Measurements from ENCODE around the gene VIPAS39.

The VIPAS39 gene

DNA sequence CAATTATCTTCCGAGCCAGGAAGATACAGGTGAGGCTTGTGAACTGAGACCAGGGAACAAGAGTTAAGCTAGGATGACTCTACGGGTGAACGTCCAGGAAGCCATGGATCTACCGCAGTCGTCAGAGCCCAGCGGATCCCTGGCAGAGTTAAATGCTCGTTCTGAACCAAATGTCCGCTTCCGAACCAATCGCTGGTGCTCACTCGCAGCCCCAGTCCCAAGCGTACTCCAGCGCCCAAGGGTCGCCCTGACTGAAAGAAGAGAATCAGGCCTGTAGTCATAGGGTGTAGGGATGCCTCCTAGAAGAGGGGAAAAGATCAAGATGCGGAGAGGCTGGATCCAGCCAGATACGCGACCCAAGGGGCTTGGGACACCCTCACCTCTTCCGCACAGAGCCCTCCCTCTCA lies 283 bp downstream of the VIPAS39 start:
- peaks cover 3 to 37% (median 29%) of the 10 kb centered on the region in 4 experiments for H3K36me3 ChIP-seq (ENCODE audit: control insufficient read depth in 4 of 4, insufficient read depth in 4 of 4, low read length in 3 of 4)
- H3K27ac ChIP-seq (ENCODE audit: insufficient read depth in 1 of 2, low read depth in 1 of 2, low read length in 2 of 2, poor library complexity in 1 of 2, severe bottlenecking in 2 of 2): peak overlapping the region; percentile 84 to 92
- ChIA-PET CTCF (interaction anchor here (1.0 to 4.2 kb wide), 3 partner anchors 47 to 94 kb away, joined by 3 to 48 read pairs (median 3); no protein-coding TSS in a partner anchor), POLR2A (no interaction called here)
- no peak for DNase-seq
- no peaks in the 10 kb centered on the region for H3K9me3 ChIP-seq (ENCODE audit: control extremely low read depth in 1 of 5, control insufficient read depth in 4 of 5, insufficient read depth in 2 of 5, low read depth in 1 of 5, low read length in 4 of 5)
- no peaks in the 10 kb centered on the region for H3K27me3 ChIP-seq (replicated peaks in 2 of 5; ENCODE audit: control insufficient read depth in 4 of 5, insufficient read depth in 5 of 5, low read length in 4 of 5)
- peaks cover 9 to 23% (median 20%) of the 10 kb centered on the region in 4 experiments for H3K4me1 ChIP-seq (ENCODE audit: control extremely low read depth in 1 of 4, control insufficient read depth in 4 of 4, insufficient read depth in 4 of 4, low read length in 3 of 4)
- peak overlapping the region; percentile 94 to 100 (median 96) for H3K4me3 ChIP-seq (ENCODE audit: control insufficient read depth in 1 of 7, extremely low read depth in 1 of 7, insufficient read depth in 4 of 7, low read depth in 2 of 7, low read length in 6 of 7)
- WGBS (ENCODE audit: insufficient coverage): 0% methylated on average over 14 of the region's 18 CpGs

DNA sequence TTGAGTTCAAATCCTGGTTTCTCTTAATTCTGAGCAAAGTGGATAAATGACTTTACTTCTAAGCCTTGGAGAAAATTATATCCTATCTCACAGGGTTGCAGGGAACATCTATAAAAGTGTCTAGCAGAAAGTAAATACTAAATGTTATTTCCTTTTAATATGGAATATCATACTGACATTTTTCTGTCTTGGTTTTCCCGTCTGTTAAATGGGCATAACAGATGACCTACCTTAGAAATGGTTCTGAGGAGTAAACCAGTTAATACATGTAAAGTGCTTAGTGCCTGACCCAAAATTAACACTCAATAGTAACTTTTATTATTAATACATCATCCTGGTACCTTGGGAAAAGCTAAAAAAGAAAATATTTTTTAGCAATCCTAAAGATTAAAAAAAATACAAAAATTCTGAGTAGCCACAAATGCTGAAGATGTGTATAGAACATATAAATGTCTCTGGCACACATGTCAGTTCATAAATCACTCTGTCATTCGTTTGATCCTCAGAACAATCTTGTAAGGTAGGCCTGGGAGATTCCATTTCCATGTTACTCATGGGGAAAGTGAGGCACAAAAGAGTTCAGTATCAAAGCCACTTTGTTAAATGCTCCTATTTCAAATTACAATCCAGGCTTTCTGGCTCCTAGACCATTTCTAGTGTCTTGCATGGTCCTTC lies 1.3 kb downstream of the VIPAS39 start:
- Histone ChIP-seq H3K27me3 (replicated peaks in 2 of 5; ENCODE audit: control insufficient read depth in 4 of 5, insufficient read depth in 5 of 5, low read length in 4 of 5) (no peaks in the 10 kb centered on the region), H3K9me3 (ENCODE audit: control extremely low read depth in 1 of 5, control insufficient read depth in 4 of 5, insufficient read depth in 2 of 5, low read depth in 1 of 5, low read length in 4 of 5) (no peaks in the 10 kb centered on the region), H3K4me1 (ENCODE audit: control extremely low read depth in 1 of 4, control insufficient read depth in 4 of 4, insufficient read depth in 4 of 4, low read length in 3 of 4) (peaks cover 9 to 23% (median 20%) of the 10 kb centered on the region in 4 experiments), H3K4me3 (ENCODE audit: control insufficient read depth in 1 of 7, extremely low read depth in 1 of 7, insufficient read depth in 4 of 7, low read depth in 2 of 7, low read length in 6 of 7) (peak overlapping the region in 5 of 7 experiments; percentile 94 to 100 (median 96)), H3K36me3 (ENCODE audit: control insufficient read depth in 4 of 4, insufficient read depth in 4 of 4, low read length in 3 of 4) (peaks cover 3 to 35% (median 27%) of the 10 kb centered on the region in 4 experiments), H3K27ac (ENCODE audit: insufficient read depth in 1 of 2, low read depth in 1 of 2, low read length in 2 of 2, poor library complexity in 1 of 2, severe bottlenecking in 2 of 2) (peak overlapping the region; percentile 84 to 92)
- DNase-seq: no peak
- CTCF ChIA-PET: interaction anchor here (1.0 kb wide), 1 partner anchor 51 kb away, joined by 3 read pairs; no protein-coding TSS in a partner anchor
- WGBS (ENCODE audit: insufficient coverage): 60% methylated on average over 1 of the region's 2 CpGs
- POLR2A ChIA-PET: no interaction called here

DNA sequence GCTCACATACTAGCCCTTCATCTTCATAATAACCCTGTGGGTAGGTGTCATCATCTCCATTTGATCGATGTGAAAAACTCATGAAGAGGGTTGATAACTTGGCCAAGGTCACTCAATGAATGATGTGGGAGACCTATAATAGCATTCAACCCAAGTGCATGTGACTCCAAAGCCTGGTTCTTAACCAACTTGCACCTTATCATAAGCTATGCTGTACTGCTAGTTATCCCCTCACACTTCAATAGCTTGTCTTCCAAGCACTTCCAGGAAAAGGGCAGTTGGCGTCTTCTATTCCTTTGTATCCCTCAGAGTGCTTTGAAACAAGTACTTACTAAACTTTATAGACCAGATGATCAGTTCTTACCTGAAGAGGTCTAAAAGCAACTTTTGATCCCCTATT lies 15.2 kb downstream of the VIPAS39 start:
- POLR2A ChIA-PET: no interaction called here
- Histone ChIP-seq H3K27me3 (replicated peaks in 2 of 5; ENCODE audit: control insufficient read depth in 4 of 5, insufficient read depth in 5 of 5, low read length in 4 of 5) (no peaks in the 10 kb centered on the region), H3K4me3 (ENCODE audit: control insufficient read depth in 1 of 7, extremely low read depth in 1 of 7, insufficient read depth in 4 of 7, low read depth in 2 of 7, low read length in 6 of 7) (no peak overlapping the region), H3K36me3 (ENCODE audit: control insufficient read depth in 4 of 4, insufficient read depth in 4 of 4, low read length in 3 of 4) (peaks cover 31 to 65% (median 43%) of the 10 kb centered on the region in 4 experiments), H3K27ac (ENCODE audit: insufficient read depth in 1 of 2, low read depth in 1 of 2, low read length in 2 of 2, poor library complexity in 1 of 2, severe bottlenecking in 2 of 2) (no peak overlapping the region), H3K9me3 (ENCODE audit: control extremely low read depth in 1 of 5, control insufficient read depth in 4 of 5, insufficient read depth in 2 of 5, low read depth in 1 of 5, low read length in 4 of 5) (no peaks in the 10 kb centered on the region), H3K4me1 (ENCODE audit: control extremely low read depth in 1 of 4, control insufficient read depth in 4 of 4, insufficient read depth in 4 of 4, low read length in 3 of 4) (no peaks in the 10 kb centered on the region)
- no peak for DNase-seq
- 100% methylated on average over 2 of the region's 2 CpGs for WGBS (ENCODE audit: insufficient coverage)
- CTCF ChIA-PET: interaction anchor here (0.9 kb wide), 2 partner anchors 9 to 17 kb away, joined by 3 read pairs; no protein-coding TSS in a partner anchor

DNA sequence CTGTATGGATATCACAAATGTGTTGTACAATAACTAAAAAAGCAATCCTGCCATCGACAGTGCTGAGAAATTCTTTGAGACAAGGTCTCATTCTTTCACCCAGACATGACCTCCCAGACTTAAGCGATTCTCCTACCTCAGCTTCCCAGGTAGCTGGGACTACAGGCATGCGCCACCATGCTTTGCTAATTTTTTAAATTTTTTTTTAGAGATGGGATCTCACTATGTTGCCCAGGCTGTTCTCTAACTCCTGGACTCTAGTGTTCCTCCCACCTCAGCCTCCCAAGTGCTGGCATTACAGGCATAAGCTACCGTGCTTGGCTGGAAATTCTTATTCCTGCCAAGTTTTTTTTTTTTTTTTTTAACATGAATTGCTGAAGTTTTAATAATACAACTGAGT lies 17.5 kb downstream of the VIPAS39 start:
- WGBS (ENCODE audit: insufficient coverage): no CpG with 5 or more reads among the region's 4 CpGs
- DNase-seq: no peak
- ChIA-PET POLR2A (no interaction called here), CTCF (interaction anchor here (0.9 kb wide), 1 partner anchor 20 kb away, joined by 3 read pairs; no protein-coding TSS in a partner anchor)
- Histone ChIP-seq H3K9me3 (ENCODE audit: control extremely low read depth in 1 of 5, control insufficient read depth in 4 of 5, insufficient read depth in 2 of 5, low read depth in 1 of 5, low read length in 4 of 5) (no peaks in the 10 kb centered on the region), H3K27me3 (replicated peaks in 2 of 5; ENCODE audit: control insufficient read depth in 4 of 5, insufficient read depth in 5 of 5, low read length in 4 of 5) (no peaks in the 10 kb centered on the region), H3K36me3 (ENCODE audit: control insufficient read depth in 4 of 4, insufficient read depth in 4 of 4, low read length in 3 of 4) (peaks cover 40 to 76% (median 50%) of the 10 kb centered on the region in 4 experiments), H3K27ac (ENCODE audit: insufficient read depth in 1 of 2, low read depth in 1 of 2, low read length in 2 of 2, poor library complexity in 1 of 2, severe bottlenecking in 2 of 2) (no peak overlapping the region), H3K4me3 (ENCODE audit: control insufficient read depth in 1 of 7, extremely low read depth in 1 of 7, insufficient read depth in 4 of 7, low read depth in 2 of 7, low read length in 6 of 7) (no peak overlapping the region), H3K4me1 (ENCODE audit: control extremely low read depth in 1 of 4, control insufficient read depth in 4 of 4, insufficient read depth in 4 of 4, low read length in 3 of 4) (no peaks in the 10 kb centered on the region)

DNA sequence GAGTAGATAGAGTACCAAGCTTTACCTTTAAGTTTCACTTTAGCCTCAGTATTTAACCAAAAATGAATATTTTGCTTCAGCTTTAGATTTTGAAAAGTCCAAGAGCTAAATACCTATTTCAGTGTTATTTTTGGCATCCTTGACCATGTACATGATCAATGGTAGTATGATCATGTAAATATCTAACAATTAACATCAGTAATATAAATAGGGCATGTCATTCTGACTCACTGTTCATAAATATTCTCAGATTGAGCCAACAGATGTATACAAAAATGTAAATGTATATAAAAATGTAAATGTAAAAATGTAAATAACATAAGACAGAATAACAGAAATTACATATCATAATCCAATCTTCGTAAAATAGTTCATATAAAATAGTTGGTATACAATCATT lies 18.8 kb downstream of the VIPAS39 start:
- Histone ChIP-seq H3K4me1 (ENCODE audit: control extremely low read depth in 1 of 4, control insufficient read depth in 4 of 4, insufficient read depth in 4 of 4, low read length in 3 of 4) (no peaks in the 10 kb centered on the region), H3K27me3 (replicated peaks in 2 of 5; ENCODE audit: control insufficient read depth in 4 of 5, insufficient read depth in 5 of 5, low read length in 4 of 5) (no peaks in the 10 kb centered on the region), H3K36me3 (ENCODE audit: control insufficient read depth in 4 of 4, insufficient read depth in 4 of 4, low read length in 3 of 4) (peaks cover 42 to 78% (median 50%) of the 10 kb centered on the region in 4 experiments), H3K4me3 (ENCODE audit: control insufficient read depth in 1 of 7, extremely low read depth in 1 of 7, insufficient read depth in 4 of 7, low read depth in 2 of 7, low read length in 6 of 7) (no peak overlapping the region), H3K27ac (ENCODE audit: insufficient read depth in 1 of 2, low read depth in 1 of 2, low read length in 2 of 2, poor library complexity in 1 of 2, severe bottlenecking in 2 of 2) (no peak overlapping the region), H3K9me3 (ENCODE audit: control extremely low read depth in 1 of 5, control insufficient read depth in 4 of 5, insufficient read depth in 2 of 5, low read depth in 1 of 5, low read length in 4 of 5) (no peaks in the 10 kb centered on the region)
- ChIA-PET CTCF (interaction anchor here (1.2 kb wide), 1 partner anchor 113 kb away, joined by 3 read pairs; no protein-coding TSS in a partner anchor), POLR2A (no interaction called here)
- whole genome bisulfite sequencing (ENCODE audit: insufficient coverage): no CpG with 5 or more reads among the region's 1 CpG
- DNase-seq: no peak

DNA sequence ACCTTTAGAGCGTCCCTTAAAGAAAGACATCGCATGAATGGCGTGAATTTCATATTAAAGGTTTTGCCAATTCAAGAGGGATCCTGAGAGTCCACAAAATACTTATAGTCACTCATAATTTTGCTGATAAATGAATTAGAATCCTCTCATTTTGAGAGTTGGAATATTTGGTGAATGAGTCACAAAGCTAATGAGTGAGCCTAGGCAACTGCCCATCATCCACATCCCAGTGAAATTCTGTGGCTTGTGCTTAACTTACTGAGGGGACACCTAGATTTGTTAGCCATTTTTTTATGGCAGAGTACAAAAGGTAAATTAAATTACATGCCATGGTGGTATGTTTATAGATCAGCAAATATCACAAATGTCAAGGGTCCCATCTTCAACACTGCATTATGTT lies 21.4 kb downstream of the VIPAS39 start:
- no peaks in the 10 kb centered on the region for H3K4me1 ChIP-seq (ENCODE audit: control extremely low read depth in 1 of 4, control insufficient read depth in 4 of 4, insufficient read depth in 4 of 4, low read length in 3 of 4)
- no peaks in the 10 kb centered on the region for H3K27me3 ChIP-seq (replicated peaks in 2 of 5; ENCODE audit: control insufficient read depth in 4 of 5, insufficient read depth in 5 of 5, low read length in 4 of 5)
- no peak overlapping the region for H3K27ac ChIP-seq (ENCODE audit: insufficient read depth in 1 of 2, low read depth in 1 of 2, low read length in 2 of 2, poor library complexity in 1 of 2, severe bottlenecking in 2 of 2)
- ChIA-PET CTCF (interaction anchor here (1.1 kb wide), 1 partner anchor 10 kb away, joined by 5 read pairs; no protein-coding TSS in a partner anchor), POLR2A (no interaction called here)
- no peaks in the 10 kb centered on the region for H3K9me3 ChIP-seq (ENCODE audit: control extremely low read depth in 1 of 5, control insufficient read depth in 4 of 5, insufficient read depth in 2 of 5, low read depth in 1 of 5, low read length in 4 of 5)
- DNase-seq: no peak
- H3K36me3 ChIP-seq (ENCODE audit: control insufficient read depth in 4 of 4, insufficient read depth in 4 of 4, low read length in 3 of 4): peaks cover 24 to 71% (median 35%) of the 10 kb centered on the region in 4 experiments
- no CpG with 5 or more reads among the region's 3 CpGs for WGBS (ENCODE audit: insufficient coverage)
- no peak overlapping the region for H3K4me3 ChIP-seq (ENCODE audit: control insufficient read depth in 1 of 7, extremely low read depth in 1 of 7, insufficient read depth in 4 of 7, low read depth in 2 of 7, low read length in 6 of 7)

DNA sequence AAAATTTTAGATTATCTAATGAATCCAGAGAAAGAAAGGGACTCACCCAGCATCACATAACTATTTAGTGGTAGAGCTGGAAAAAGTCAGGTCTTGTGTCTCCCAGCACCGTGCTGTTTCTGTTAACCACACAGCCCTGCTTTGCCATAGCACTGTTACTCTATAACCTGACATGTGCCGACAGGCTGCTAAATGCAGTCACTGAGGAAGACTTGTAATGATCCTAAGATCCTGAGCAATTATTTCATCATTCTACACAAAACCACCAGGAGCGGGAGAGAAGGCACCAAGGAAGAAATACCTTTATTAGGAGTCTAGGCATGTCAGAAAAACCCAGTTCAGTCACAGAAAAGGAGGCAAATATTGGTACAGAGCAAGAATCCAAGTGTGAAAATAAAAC lies 31.0 kb downstream of the VIPAS39 start:
- Histone ChIP-seq H3K27me3 (replicated peaks in 2 of 5; ENCODE audit: control insufficient read depth in 4 of 5, insufficient read depth in 5 of 5, low read length in 4 of 5) (no peaks in the 10 kb centered on the region), H3K4me1 (ENCODE audit: control extremely low read depth in 1 of 4, control insufficient read depth in 4 of 4, insufficient read depth in 4 of 4, low read length in 3 of 4) (no peaks in the 10 kb centered on the region), H3K27ac (ENCODE audit: insufficient read depth in 1 of 2, low read depth in 1 of 2, low read length in 2 of 2, poor library complexity in 1 of 2, severe bottlenecking in 2 of 2) (no peak overlapping the region), H3K4me3 (ENCODE audit: control insufficient read depth in 1 of 7, extremely low read depth in 1 of 7, insufficient read depth in 4 of 7, low read depth in 2 of 7, low read length in 6 of 7) (no peak overlapping the region), H3K36me3 (ENCODE audit: control insufficient read depth in 4 of 4, insufficient read depth in 4 of 4, low read length in 3 of 4) (peaks cover 56 to 91% (median 68%) of the 10 kb centered on the region in 4 experiments), H3K9me3 (ENCODE audit: control extremely low read depth in 1 of 5, control insufficient read depth in 4 of 5, insufficient read depth in 2 of 5, low read depth in 1 of 5, low read length in 4 of 5) (peaks cover 0 to 8% (median 2%) of the 10 kb centered on the region in 5 experiments)
- ChIA-PET CTCF (interaction anchor here (2.1 kb wide), 1 partner anchor 11 kb away, joined by 5 read pairs; no protein-coding TSS in a partner anchor), POLR2A (no interaction called here)
- no peak for DNase-seq
- no CpG with 5 or more reads among the region's 3 CpGs for WGBS (ENCODE audit: insufficient coverage)

All from common myeloid progenitor, CD34-positive (primary cell).